Loucy (cell line): ENCODE measurements around the gene UGGT2.

ENCODE experiments used
- CTCF ChIP-seq: fragments of 200-600 bp; sonication (generic); conservative IDR thresholded peaks from 2 replicates; pipeline ENCODE4 v1.5.1; 2014; ENCODE audit warnings: mild to moderate bottlenecking, antibody characterized with exemption, low read length
- EZH2phosphoT487 ChIP-seq: fragments of 200-600 bp; IDR thresholded peaks from 2 replicates; pipeline ENCODE4 v1.6.1; 2018; ENCODE audit warnings: antibody characterized with exemption, mild to moderate bottlenecking, moderate library complexity, borderline replicate concordance

DNA sequence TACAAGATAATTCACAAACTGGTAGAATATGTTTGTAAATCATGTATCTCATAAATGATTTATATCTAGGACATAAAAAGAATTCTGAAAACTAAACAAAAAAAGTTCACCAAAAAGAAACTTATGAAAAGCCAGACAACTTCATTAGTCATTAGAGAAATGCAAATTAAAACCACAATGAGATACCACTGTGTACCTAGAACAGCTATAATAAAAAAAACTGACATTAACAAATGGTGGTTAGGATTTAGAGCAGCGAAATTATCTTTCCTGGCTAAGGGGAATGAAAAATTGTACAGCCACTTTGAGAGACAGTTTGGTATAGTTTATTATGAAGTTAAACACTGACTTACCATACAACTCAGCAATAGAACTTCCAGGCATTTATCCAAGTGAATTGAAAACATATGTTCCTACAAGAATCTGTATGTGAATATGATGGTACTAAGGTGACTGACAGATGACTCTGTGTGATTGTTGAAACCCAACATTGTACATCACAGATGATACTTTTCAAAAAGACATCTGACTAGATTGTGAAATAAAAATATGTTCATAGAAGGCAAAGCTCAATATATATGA, 41.8 kb downstream of the UGGT2 start:
- TF ChIP-seq CTCF (no peak), EZH2phosphoT487 (no peak)
